Measurements from ENCODE around the gene SCMH1. TPM values are rescaled to one million over a fixed set of nuclear protein-coding genes. Genes with fewer than 3 reads are reported as not detected.

SCMH1 gene
- total and polyA plus RNA-seq, 9 donors = 32.8 to 80.2 (median 49.8) TPM

DNA sequence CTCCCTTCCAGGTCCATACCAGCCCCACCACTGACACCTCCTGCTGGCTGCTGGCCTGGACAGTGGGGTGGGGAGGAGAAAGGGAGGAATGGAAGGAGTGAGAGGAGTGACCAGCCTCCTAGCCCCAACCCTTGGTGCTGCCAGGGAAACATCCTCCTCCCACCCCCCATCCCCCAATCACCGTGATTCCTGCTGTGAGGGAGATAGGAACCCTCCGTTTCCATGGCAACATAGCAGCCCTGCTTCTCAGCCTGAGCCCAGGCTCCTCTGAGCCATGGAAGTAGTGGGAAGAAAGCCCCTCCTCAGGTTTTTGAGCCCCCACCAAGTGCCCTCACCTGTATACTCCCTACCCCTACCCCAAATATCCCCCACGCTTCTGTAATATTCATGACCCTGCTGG lies 44.4 kb upstream of the SCMH1 start:
- no peak overlapping the region for H3K4me3 ChIP-seq
- H3K9me3 ChIP-seq = no peaks in the 10 kb centered on the region
- H3K4me1 ChIP-seq (ENCODE audit: insufficient read depth) = peaks cover 3% of the 10 kb centered on the region
- no peaks in the 10 kb centered on the region for H3K36me3 ChIP-seq
- intact Hi-C loops (cut with DNase I) = no loop called here
- DNase-seq = no peak
- WGBS, 3 donors = 43 to 55% (median 47%) methylated on average over 3 of the region's 3 CpGs
- H3K27me3 ChIP-seq = no peaks in the 10 kb centered on the region
- TF ChIP-seq, protein P1, sequence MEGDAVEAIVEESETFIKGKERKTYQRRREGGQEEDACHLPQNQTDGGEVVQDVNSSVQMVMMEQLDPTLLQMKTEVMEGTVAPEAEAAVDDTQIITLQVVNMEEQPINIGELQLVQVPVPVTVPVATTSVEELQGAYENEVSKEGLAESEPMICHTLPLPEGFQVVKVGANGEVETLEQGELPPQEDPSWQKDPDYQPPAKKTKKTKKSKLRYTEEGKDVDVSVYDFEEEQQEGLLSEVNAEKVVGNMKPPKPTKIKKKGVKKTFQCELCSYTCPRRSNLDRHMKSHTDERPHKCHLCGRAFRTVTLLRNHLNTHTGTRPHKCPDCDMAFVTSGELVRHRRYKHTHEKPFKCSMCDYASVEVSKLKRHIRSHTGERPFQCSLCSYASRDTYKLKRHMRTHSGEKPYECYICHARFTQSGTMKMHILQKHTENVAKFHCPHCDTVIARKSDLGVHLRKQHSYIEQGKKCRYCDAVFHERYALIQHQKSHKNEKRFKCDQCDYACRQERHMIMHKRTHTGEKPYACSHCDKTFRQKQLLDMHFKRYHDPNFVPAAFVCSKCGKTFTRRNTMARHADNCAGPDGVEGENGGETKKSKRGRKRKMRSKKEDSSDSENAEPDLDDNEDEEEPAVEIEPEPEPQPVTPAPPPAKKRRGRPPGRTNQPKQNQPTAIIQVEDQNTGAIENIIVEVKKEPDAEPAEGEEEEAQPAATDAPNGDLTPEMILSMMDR (IDR thresholded peaks at IDR 0.05) = no peak
- H3K27ac ChIP-seq = no peak overlapping the region

DNA sequence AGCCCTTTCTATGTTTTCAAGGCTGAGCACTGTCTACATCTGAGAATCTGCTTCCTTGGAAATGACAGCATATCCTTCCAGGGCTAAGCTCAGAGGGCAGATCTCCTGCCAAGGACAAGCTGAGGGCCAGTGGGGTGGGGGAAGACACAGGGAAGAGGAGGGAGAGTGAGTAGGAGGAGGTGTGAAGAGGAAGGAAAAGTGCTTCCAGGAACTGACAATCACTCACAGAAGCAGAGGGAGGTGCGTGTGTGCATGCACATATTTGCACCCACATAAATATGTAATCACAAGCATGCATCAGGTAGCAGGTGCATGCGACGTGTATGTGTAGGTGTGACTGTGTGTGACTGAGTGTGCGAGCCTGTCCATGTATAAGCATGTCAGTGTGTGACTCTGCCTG lies 43.7 kb upstream of the SCMH1 start:
- H3K27ac ChIP-seq = no peak overlapping the region
- DNase-seq = no peak
- no peaks in the 10 kb centered on the region for H3K27me3 ChIP-seq

DNA sequence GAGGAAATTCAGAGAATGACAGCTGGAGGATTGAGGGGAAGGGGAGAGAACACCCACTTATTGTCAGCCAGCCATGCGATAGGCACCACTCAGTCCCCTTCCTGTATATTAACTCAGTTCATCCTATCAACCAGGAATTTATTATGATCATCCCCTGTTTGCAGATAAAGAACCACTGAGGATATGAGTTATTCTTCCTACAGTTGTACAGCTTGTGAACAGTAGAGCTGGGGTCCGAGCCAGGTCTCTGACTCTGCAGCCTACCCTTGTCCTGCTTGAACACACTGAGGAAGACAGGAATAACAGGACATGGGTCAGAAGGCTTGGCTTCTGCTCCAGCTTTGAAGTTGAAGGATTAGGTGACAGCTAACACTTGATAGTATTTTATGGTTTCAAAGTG lies 42.0 kb upstream of the SCMH1 start:
- no peak for DNase-seq
- intact Hi-C loops (cut with DNase I) = loop anchor here (5.0 kb wide), 2 partner anchors 133 to 138 kb away; no protein-coding TSS in a partner anchor
- H3K27me3 ChIP-seq = no peaks in the 10 kb centered on the region
- no peak overlapping the region for H3K4me3 ChIP-seq
- H3K4me1 ChIP-seq (ENCODE audit: insufficient read depth) = peaks cover 3% of the 10 kb centered on the region
- 76 to 83% (median 80%) methylated on average over 2 of the region's 2 CpGs for WGBS, 3 donors
- TF ChIP-seq POLR2A (IDR thresholded peaks at IDR 0.05) = no peak
- no peak for TF ChIP-seq EP300 (IDR thresholded peaks at IDR 0.05)
- TF ChIP-seq, protein P1 (IDR thresholded peaks at IDR 0.05) = no peak
- H3K36me3 ChIP-seq = no peaks in the 10 kb centered on the region
- H3K9me3 ChIP-seq = no peaks in the 10 kb centered on the region
- no peak overlapping the region for H3K27ac ChIP-seq

More for the DNA sequence above, 43.7 kb upstream of the SCMH1 start:
- intact Hi-C loops (cut with DNase I) = no loop called here
- Histone ChIP-seq H3K4me1 (ENCODE audit: insufficient read depth) (peaks cover 3% of the 10 kb centered on the region), H3K4me3 (no peak overlapping the region), H3K36me3 (no peaks in the 10 kb centered on the region), H3K9me3 (no peaks in the 10 kb centered on the region)
- 74 to 80% (median 80%) methylated on average over 4 of the region's 4 CpGs for WGBS, 3 donors
- TF ChIP-seq, protein P1 (IDR thresholded peaks at IDR 0.05) = no peak
- no peak for TF ChIP-seq POLR2A (IDR thresholded peaks at IDR 0.05)
- TF ChIP-seq EP300 (IDR thresholded peaks at IDR 0.05) = no peak

DNA sequence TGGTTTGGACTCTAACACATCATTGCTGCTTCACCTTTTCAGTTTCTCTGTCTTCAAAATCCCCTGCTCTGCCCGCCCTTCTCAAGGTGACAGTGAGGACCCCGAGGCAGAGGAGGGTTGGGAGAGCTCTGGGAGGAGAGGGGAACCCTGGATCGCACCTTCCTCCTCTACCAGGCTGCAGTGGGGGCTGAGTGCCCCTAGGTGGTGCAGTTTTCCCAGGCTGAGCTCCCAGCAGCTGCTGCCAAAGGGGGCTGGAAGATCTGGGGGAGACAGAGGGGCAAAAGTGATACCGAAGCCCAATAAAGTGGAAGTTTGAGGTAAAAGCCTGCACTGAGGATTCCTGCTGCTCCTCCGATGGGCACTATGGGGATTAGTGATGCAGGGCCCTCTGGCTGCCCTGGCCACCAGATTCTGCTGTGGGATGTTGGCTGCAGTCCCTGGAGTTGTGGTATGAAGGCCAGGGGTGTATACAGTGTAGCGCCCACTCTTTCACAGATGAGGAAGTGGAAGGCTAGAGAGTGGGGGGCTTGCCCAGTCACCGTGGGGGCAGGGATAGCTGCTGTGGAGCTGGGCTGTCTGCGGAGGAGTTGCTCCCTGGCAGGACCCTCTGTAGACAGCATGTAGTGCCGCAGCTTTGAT lies 40.7 kb upstream of the SCMH1 start:
- intact Hi-C loops (cut with DNase I) = loop anchor here (5.0 kb wide), 2 partner anchors 135 to 140 kb away; no protein-coding TSS in a partner anchor
- peak; percentile 22 to 63 (median 52) for DNase-seq
- H3K9me3 ChIP-seq = no peaks in the 10 kb centered on the region
- peaks cover 3% of the 10 kb centered on the region for H3K4me1 ChIP-seq (ENCODE audit: insufficient read depth)
- no peak overlapping the region for H3K27ac ChIP-seq
- 15 to 31% (median 19%) methylated on average over 9 of the region's 9 CpGs for WGBS, 3 donors
- no peaks in the 10 kb centered on the region for H3K36me3 ChIP-seq
- no peak for TF ChIP-seq EP300 (IDR thresholded peaks at IDR 0.05)
- TF ChIP-seq, protein P1 (IDR thresholded peaks at IDR 0.05) = peak; percentile 45 to 74 (median 70)
- no peak overlapping the region for H3K4me3 ChIP-seq
- no peaks in the 10 kb centered on the region for H3K27me3 ChIP-seq
